Thyroid gland (tissue), 4 donors: ENCODE data around the gene S100A3.

Experiments
- POLR2A ChIP-seq, 2 donors: fragments of 450-650 bp; IDR thresholded peaks; one replicate each; pipeline ENCODE4 v1.6.1; 2017; ENCODE audit warnings: antibody characterized with exemption in 2 of 2, mild to moderate bottlenecking in 2 of 2, moderate library complexity in 1 of 2
- TF ChIP-seq, protein P1 (sequence below), 6 experiments: fragments of 200-600 bp in 3 of 6; fragments of 450-650 bp in 3 of 6; sonication (generic) in 3 of 6; IDR thresholded peaks; one replicate each; pipeline ENCODE4 v1.5.1; 2016 to 2019; ENCODE audit warnings: antibody characterized with exemption in 6 of 6, mild to moderate bottlenecking in 2 of 6, inconsistent platforms in 1 of 6, moderate library complexity in 1 of 6

- no peak for TF ChIP-seq POLR2A (IDR thresholded peaks at IDR 0.05)
- TF ChIP-seq, protein P1, sequence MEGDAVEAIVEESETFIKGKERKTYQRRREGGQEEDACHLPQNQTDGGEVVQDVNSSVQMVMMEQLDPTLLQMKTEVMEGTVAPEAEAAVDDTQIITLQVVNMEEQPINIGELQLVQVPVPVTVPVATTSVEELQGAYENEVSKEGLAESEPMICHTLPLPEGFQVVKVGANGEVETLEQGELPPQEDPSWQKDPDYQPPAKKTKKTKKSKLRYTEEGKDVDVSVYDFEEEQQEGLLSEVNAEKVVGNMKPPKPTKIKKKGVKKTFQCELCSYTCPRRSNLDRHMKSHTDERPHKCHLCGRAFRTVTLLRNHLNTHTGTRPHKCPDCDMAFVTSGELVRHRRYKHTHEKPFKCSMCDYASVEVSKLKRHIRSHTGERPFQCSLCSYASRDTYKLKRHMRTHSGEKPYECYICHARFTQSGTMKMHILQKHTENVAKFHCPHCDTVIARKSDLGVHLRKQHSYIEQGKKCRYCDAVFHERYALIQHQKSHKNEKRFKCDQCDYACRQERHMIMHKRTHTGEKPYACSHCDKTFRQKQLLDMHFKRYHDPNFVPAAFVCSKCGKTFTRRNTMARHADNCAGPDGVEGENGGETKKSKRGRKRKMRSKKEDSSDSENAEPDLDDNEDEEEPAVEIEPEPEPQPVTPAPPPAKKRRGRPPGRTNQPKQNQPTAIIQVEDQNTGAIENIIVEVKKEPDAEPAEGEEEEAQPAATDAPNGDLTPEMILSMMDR (IDR thresholded peaks at IDR 0.05) = no peak
Measured at GRCh38 chr1:153515504-153516394, 33.3 kb downstream of the S100A3 start.
